Naive B cell (primary cell): Measurements from ENCODE around the gene CHD3. TPM values are rescaled to one million over a fixed set of nuclear protein-coding genes. Genes with fewer than 3 reads are reported as not detected.

Experiments used
- ATAC-seq, 2 donors: fragments of 150-1000 bp; cut with Tn5 transposase; 2 replicates each; pipeline ENCODE4 v1.10.0; 2021; ENCODE audit warnings: low read depth in 2 of 2, mild to moderate bottlenecking in 2 of 2, moderate library complexity in 2 of 2
- DNase-seq: peaks from one replicate; pipeline ENCODE4 v3.0.0; 2022
- H3K27ac Mint-ChIP-seq, 6 donors: one replicate each; pipeline ENCODE4 v1.8.0; 2020 to 2022; ENCODE audit warnings: mild to moderate bottlenecking in 6 of 6, mixed read lengths in 6 of 6, moderate library complexity in 5 of 6, inconsistent platforms in 2 of 6
- H3K27me3 Mint-ChIP-seq, 3 donors: one replicate each; pipeline ENCODE4 v1.8.0; 2021 to 2022; ENCODE audit warnings: mixed read lengths in 3 of 3, mild to moderate bottlenecking in 1 of 3
- H3K36me3 Mint-ChIP-seq, 2 donors: one replicate each; pipeline ENCODE4 v1.8.0; 2020 to 2022; ENCODE audit warnings: mixed read lengths in 2 of 2, inconsistent platforms in 1 of 2, mild to moderate bottlenecking in 1 of 2
- H3K4me1 Mint-ChIP-seq, 3 donors: one replicate each; pipeline ENCODE4 v1.8.0; 2020 to 2022; ENCODE audit warnings: mixed read lengths in 3 of 3, inconsistent platforms in 1 of 3, mild to moderate bottlenecking in 1 of 3, moderate library complexity in 1 of 3
- H3K4me3 Mint-ChIP-seq, 8 donors: one replicate each; pipeline ENCODE4 v1.8.0; 2020 to 2022; ENCODE audit warnings: mild to moderate bottlenecking in 8 of 8, mixed read lengths in 8 of 8, moderate library complexity in 8 of 8, inconsistent platforms in 2 of 8
- H3K9me3 Mint-ChIP-seq, 7 donors: one replicate each; pipeline ENCODE4 v1.8.0; 2020 to 2022; ENCODE audit warnings: mixed read lengths in 7 of 7, mild to moderate bottlenecking in 5 of 7, inconsistent platforms in 2 of 7, moderate library complexity in 1 of 7
- polyA plus RNA-seq, 6 donors: library from polyadenylated mRNA; unstranded; fragments of 300-500 nt; fragmentation: Illumina TruSeq; gene quantifications; one replicate each; pipeline ENCODE4 v1.2.3, GENCODE V29; 2021; ENCODE audit warnings: low read depth in 6 of 6

CHD3 gene
- polyA plus RNA-seq, 6 donors from 2014 or later: 0.06 to 8.0 (median 3.4) TPM

- ATAC-seq: no peak
- H3K4me1 Mint-ChIP-seq: peaks cover 42 to 58% (median 43%) of the 10 kb centered on the region in 3 donors
- peaks cover 0 to 4% (median 0%) of the 10 kb centered on the region in 7 donors for H3K9me3 Mint-ChIP-seq
- H3K36me3 Mint-ChIP-seq: peaks cover 0 to 7% of the 10 kb centered on the region in 2 donors
- H3K27ac Mint-ChIP-seq: peak overlapping the region; percentile 99 to 100 (median 100)
- DNase-seq: no peak
- H3K27me3 Mint-ChIP-seq: no peaks in the 10 kb centered on the region
- H3K4me3 Mint-ChIP-seq: peak overlapping the region; percentile 85 to 100 (median 98)
These were observed 43.1 kb upstream of the CHD3 start for GRCh38 chr17:7845359-7846062.

- Mint-ChIP-seq H3K27ac (peak overlapping the region in 5 of 6 donors; percentile 60 to 99 (median 85)), H3K4me1 (peaks cover 42 to 51% (median 43%) of the 10 kb centered on the region in 3 donors), H3K4me3 (peak overlapping the region in 7 of 8 donors; percentile 42 to 94 (median 60)), H3K27me3 (no peaks in the 10 kb centered on the region), H3K9me3 (peaks cover 0 to 4% (median 0%) of the 10 kb centered on the region in 7 donors), H3K36me3 (peaks cover 0 to 7% of the 10 kb centered on the region in 2 donors)
- DNase-seq: no peak
- ATAC-seq: no peak
These were observed 42.4 kb upstream of the CHD3 start for GRCh38 chr17:7846063-7846735.

- Mint-ChIP-seq H3K27me3 (no peaks in the 10 kb centered on the region), H3K4me3 (peak overlapping the region in 7 of 8 donors; percentile 5 to 94 (median 56)), H3K9me3 (peaks cover 0 to under 1% (median 0%) of the 10 kb centered on the region in 7 donors), H3K4me1 (peaks cover 44 to 50% (median 45%) of the 10 kb centered on the region in 3 donors), H3K36me3 (peaks cover 0 to 7% of the 10 kb centered on the region in 2 donors), H3K27ac (peak overlapping the region in 4 of 6 donors; percentile 66 to 99 (median 81))
- DNase-seq (no peak), ATAC-seq (no peak)
These were observed 41.6 kb upstream of the CHD3 start for GRCh38 chr17:7846765-7847661.

GRCh38 chr17:7848131-7848579, 40.4 kb upstream of the CHD3 start:
- Mint-ChIP-seq H3K4me3 (peak overlapping the region in 1 of 8 donors; percentile 58), H3K9me3 (no peaks in the 10 kb centered on the region), H3K27ac (peak overlapping the region in 5 of 6 donors; percentile 47 to 93 (median 81)), H3K36me3 (peaks cover 0 to 7% of the 10 kb centered on the region in 2 donors), H3K4me1 (peaks cover 37 to 42% (median 39%) of the 10 kb centered on the region in 3 donors), H3K27me3 (no peaks in the 10 kb centered on the region)
- ATAC-seq: no peak
- DNase-seq: no peak

- Mint-ChIP-seq H3K36me3 (peaks cover 0 to 7% of the 10 kb centered on the region in 2 donors), H3K4me1 (peaks cover 32 to 36% (median 35%) of the 10 kb centered on the region in 3 donors), H3K4me3 (peak overlapping the region in 1 of 8 donors; percentile 85), H3K27me3 (no peaks in the 10 kb centered on the region), H3K9me3 (no peaks in the 10 kb centered on the region), H3K27ac (peak overlapping the region in 2 of 6 donors; percentile 4 to 88)
- no peak for ATAC-seq
- DNase-seq: no peak
These were observed 39.9 kb upstream of the CHD3 start for GRCh38 chr17:7848739-7849129.

GRCh38 chr17:7849130-7849750, 39.3 kb upstream of the CHD3 start:
- peaks cover 27 to 32% (median 31%) of the 10 kb centered on the region in 3 donors for H3K4me1 Mint-ChIP-seq
- H3K9me3 Mint-ChIP-seq: no peaks in the 10 kb centered on the region
- no peak for ATAC-seq
- peak overlapping the region in 2 of 8 donors; percentile 25 to 85 for H3K4me3 Mint-ChIP-seq
- DNase-seq: no peak
- H3K27me3 Mint-ChIP-seq: no peaks in the 10 kb centered on the region
- H3K36me3 Mint-ChIP-seq: peaks cover 0 to 7% of the 10 kb centered on the region in 2 donors
- H3K27ac Mint-ChIP-seq: peak overlapping the region in 3 of 6 donors; percentile 59 to 92 (median 88)

GRCh38 chr17:7849751-7850504, 38.7 kb upstream of the CHD3 start:
- Mint-ChIP-seq H3K36me3 (peaks cover 0 to 7% of the 10 kb centered on the region in 2 donors), H3K9me3 (no peaks in the 10 kb centered on the region), H3K27ac (peak overlapping the region; percentile 22 to 95 (median 88)), H3K27me3 (no peaks in the 10 kb centered on the region), H3K4me3 (peak overlapping the region in 2 of 8 donors; percentile 25 to 85), H3K4me1 (peaks cover 23 to 30% (median 26%) of the 10 kb centered on the region in 3 donors)
- ATAC-seq: no peak
- DNase-seq: no peak

- no peaks in the 10 kb centered on the region for H3K9me3 Mint-ChIP-seq
- H3K36me3 Mint-ChIP-seq: peaks cover 0 to 7% of the 10 kb centered on the region in 2 donors
These were observed 37.7 kb upstream of the CHD3 start for GRCh38 chr17:7850701-7851437.

GRCh38 chr17:7851438-7852261, 36.9 kb upstream of the CHD3 start:
- H3K4me1 Mint-ChIP-seq: peaks cover 15 to 22% (median 17%) of the 10 kb centered on the region in 3 donors
- H3K9me3 Mint-ChIP-seq: no peaks in the 10 kb centered on the region
- ATAC-seq (peak; percentile 78 to 86), DNase-seq (peak; percentile 95)
- peaks cover 0 to 4% of the 10 kb centered on the region in 2 donors for H3K36me3 Mint-ChIP-seq
- H3K4me3 Mint-ChIP-seq: peak overlapping the region; percentile 56 to 85 (median 77)
- peak overlapping the region; percentile 87 to 97 (median 91) for H3K27ac Mint-ChIP-seq
- H3K27me3 Mint-ChIP-seq: no peaks in the 10 kb centered on the region

More at GRCh38 chr17:7850701-7851437, 37.7 kb upstream of the CHD3 start:
- Mint-ChIP-seq H3K4me1 (peaks cover 15 to 22% (median 17%) of the 10 kb centered on the region in 3 donors), H3K27ac (peak overlapping the region; percentile 87 to 97 (median 91)), H3K27me3 (no peaks in the 10 kb centered on the region), H3K4me3 (peak overlapping the region; percentile 56 to 85 (median 77))
- ATAC-seq (peak; percentile 1 to 4), DNase-seq (no peak)

- Mint-ChIP-seq H3K9me3 (no peaks in the 10 kb centered on the region), H3K36me3 (no peaks in the 10 kb centered on the region), H3K27me3 (no peaks in the 10 kb centered on the region), H3K4me3 (peak overlapping the region in 2 of 8 donors; percentile 80 to 85), H3K27ac (peak overlapping the region in 4 of 6 donors; percentile 73 to 92 (median 89)), H3K4me1 (peaks cover 15 to 22% (median 17%) of the 10 kb centered on the region in 3 donors)
- no peak for DNase-seq
- ATAC-seq: no peak
These were observed 36.3 kb upstream of the CHD3 start for GRCh38 chr17:7852262-7852670.
